Trophoblast cell (in vitro differentiated cells and primary cell): Measurements from ENCODE around the gene CD19.

Source experiments
- DNase-seq, 2 donors: peaks; one replicate each; pipeline ENCODE4 v3.0.0-alpha.2; 2016
- H2AFZ ChIP-seq: 2 replicates; pipeline ENCODE4 v1.6.1; 2013; ENCODE audit warnings: low read length, moderate library complexity, mild to moderate bottlenecking; ENCODE audit not compliant: insufficient read depth, poor library complexity
- H2AK5ac ChIP-seq: 2 replicates; pipeline ENCODE4 v1.6.1; 2013; ENCODE audit warnings: mild to moderate bottlenecking, low read length
- H2BK120ac ChIP-seq: 2 replicates; pipeline ENCODE4 v1.6.1; 2013; ENCODE audit warnings: low read length, mild to moderate bottlenecking, moderate library complexity; ENCODE audit not compliant: insufficient read depth, poor library complexity
- H2BK12ac ChIP-seq: 2 replicates; pipeline ENCODE4 v1.6.1; 2013; ENCODE audit warnings: mild to moderate bottlenecking, low read length, moderate library complexity
- H2BK5ac ChIP-seq: 2 replicates; pipeline ENCODE4 v1.6.1; 2013; ENCODE audit warnings: low read length, low read depth, moderate library complexity, mild to moderate bottlenecking; ENCODE audit not compliant: poor library complexity
- H3K14ac ChIP-seq: 2 replicates; pipeline ENCODE4 v1.6.1; 2013; ENCODE audit warnings: mild to moderate bottlenecking, low read length
- H3K18ac ChIP-seq: 2 replicates; pipeline ENCODE4 v1.6.1; 2013; ENCODE audit warnings: mild to moderate bottlenecking, low read length
- H3K23ac ChIP-seq: 2 replicates; pipeline ENCODE4 v1.6.1; 2013; ENCODE audit warnings: low read length
- H3K27ac ChIP-seq: 2 replicates; pipeline ENCODE4 v1.5.1; 2013; ENCODE audit warnings: low read depth, mild to moderate bottlenecking, inconsistent platforms, low read length, moderate library complexity
- H3K27me3 ChIP-seq: 2 replicates; pipeline ENCODE4 v1.6.1; 2013; ENCODE audit warnings: inconsistent platforms, mild to moderate bottlenecking, low read length, moderate library complexity; ENCODE audit not compliant: insufficient read depth
- H3K36me3 ChIP-seq, 2 experiments: 1 replicate in 1 of 2; 2 replicates in 1 of 2; pipeline ENCODE4 v1.6.1; 2013; ENCODE audit warnings: low read length in 2 of 2, mild to moderate bottlenecking in 2 of 2, moderate library complexity in 1 of 2; ENCODE audit not compliant: insufficient read depth in 2 of 2, control insufficient read depth in 1 of 2
- H3K4ac ChIP-seq: 2 replicates; pipeline ENCODE4 v1.6.1; 2013; ENCODE audit warnings: low read depth, mild to moderate bottlenecking, low read length, moderate library complexity
- H3K4me1 ChIP-seq, 2 experiments: 1 replicate in 1 of 2; 2 replicates in 1 of 2; pipeline ENCODE4 v1.6.1; 2013; ENCODE audit warnings: low read length in 2 of 2, mild to moderate bottlenecking in 2 of 2, moderate library complexity in 1 of 2; ENCODE audit not compliant: insufficient read depth in 2 of 2, control insufficient read depth in 1 of 2
- H3K4me2 ChIP-seq: 2 replicates; pipeline ENCODE4 v1.6.1; 2013; ENCODE audit warnings: inconsistent platforms, mild to moderate bottlenecking, low read length, moderate library complexity
- H3K4me3 ChIP-seq: 2 replicates; pipeline ENCODE4 v1.5.1; 2013; ENCODE audit warnings: mild to moderate bottlenecking, low read depth, low read length, inconsistent platforms
- H3K79me1 ChIP-seq: one replicate; pipeline ENCODE4 v1.6.1; 2013; ENCODE audit warnings: low read length
- H3K79me2 ChIP-seq: 2 replicates; pipeline ENCODE4 v1.6.1; 2013; ENCODE audit warnings: low read length, mild to moderate bottlenecking; ENCODE audit not compliant: control insufficient read depth, insufficient read depth, poor library complexity
- H3K9ac ChIP-seq: 2 replicates; pipeline ENCODE4 v1.6.1; 2013; ENCODE audit warnings: mild to moderate bottlenecking, low read length
- H3K9me3 ChIP-seq: 2 replicates; pipeline ENCODE4 v1.6.1; 2013; ENCODE audit warnings: low read depth, mild to moderate bottlenecking, control low read depth, inconsistent platforms, low read length; ENCODE audit not compliant: insufficient read depth
- H4K12ac ChIP-seq: 2 replicates; pipeline ENCODE4 v1.6.1; 2013; ENCODE audit warnings: low read depth, mild to moderate bottlenecking, low read length, moderate library complexity
- H4K8ac ChIP-seq: 2 replicates; pipeline ENCODE4 v1.6.1; 2013; ENCODE audit warnings: low read depth, mild to moderate bottlenecking, low read length, moderate library complexity
- H4K91ac ChIP-seq: one replicate; pipeline ENCODE4 v1.6.1; 2013; ENCODE audit warnings: low read depth, mild to moderate bottlenecking, low read length, moderate library complexity
- WGBS: extraction: QIAGEN DNeasy Blood & Tissue Kit; methylation state at CpG from one replicate; pipeline ENCODE4 v1.1.7; 2013; ENCODE audit warnings: missing lambda C conversion rate; ENCODE audit not compliant: insufficient read length, insufficient coverage; ENCODE audit errors: extremely low coverage; 5-methylcytosine and 5-hydroxymethylcytosine counted together

CD19 gene

GRCh38 chr16:28932339-28933141, 769 bp downstream of the CD19 start:
- Histone ChIP-seq H2BK5ac (no peak overlapping the region), H3K9ac (no peak overlapping the region), H2BK120ac (no peak overlapping the region), H3K4ac (no peak overlapping the region), H3K14ac (no peak overlapping the region), H4K8ac (no peak overlapping the region), H3K79me1 (no peaks in the 10 kb centered on the region), H4K12ac (no peak overlapping the region), H3K4me2 (no peak overlapping the region), H2AK5ac (peak overlapping the region; percentile 18), H3K18ac (no peak overlapping the region), H3K23ac (no peak overlapping the region), H3K27ac (no peak overlapping the region), H3K27me3 (no peaks in the 10 kb centered on the region), H3K36me3 (no peaks in the 10 kb centered on the region), H2AFZ (no peak overlapping the region), H3K4me3 (no peak overlapping the region), H3K9me3 (peaks cover 1% of the 10 kb centered on the region), H3K79me2 (no peaks in the 10 kb centered on the region), H4K91ac (no peak overlapping the region), H2BK12ac (no peak overlapping the region), H3K4me1 (peaks cover 3 to 6% of the 10 kb centered on the region in 2 experiments)
- no peak for DNase-seq
- no CpG with 5 or more reads among the region's 20 CpGs for WGBS

DNA sequence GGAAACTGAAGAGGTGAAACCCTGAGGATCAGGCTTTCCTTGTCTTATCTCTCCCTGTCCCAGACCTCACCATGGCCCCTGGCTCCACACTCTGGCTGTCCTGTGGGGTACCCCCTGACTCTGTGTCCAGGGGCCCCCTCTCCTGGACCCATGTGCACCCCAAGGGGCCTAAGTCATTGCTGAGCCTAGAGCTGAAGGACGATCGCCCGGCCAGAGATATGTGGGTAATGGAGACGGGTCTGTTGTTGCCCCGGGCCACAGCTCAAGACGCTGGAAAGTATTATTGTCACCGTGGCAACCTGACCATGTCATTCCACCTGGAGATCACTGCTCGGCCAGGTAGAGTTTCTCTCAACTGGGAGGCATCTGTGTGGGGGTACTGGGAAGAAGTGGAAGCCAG, 1.4 kb downstream of the CD19 start:
- no peak overlapping the region for H2AK5ac ChIP-seq
- H3K14ac ChIP-seq: no peak overlapping the region
- H2AFZ ChIP-seq: no peak overlapping the region
- H3K27me3 ChIP-seq: no peaks in the 10 kb centered on the region
- H3K23ac ChIP-seq: no peak overlapping the region
- no peak overlapping the region for H2BK12ac ChIP-seq
- H2BK120ac ChIP-seq: no peak overlapping the region
- no peak overlapping the region for H4K12ac ChIP-seq
- no peak overlapping the region for H3K4ac ChIP-seq
- no peak overlapping the region for H3K4me3 ChIP-seq
- no peaks in the 10 kb centered on the region for H3K79me2 ChIP-seq
- H4K91ac ChIP-seq: no peak overlapping the region
- no peak overlapping the region for H2BK5ac ChIP-seq
- H3K79me1 ChIP-seq: no peaks in the 10 kb centered on the region
- H4K8ac ChIP-seq: no peak overlapping the region
- H3K4me1 ChIP-seq: peaks cover 3 to 6% of the 10 kb centered on the region in 2 experiments
- peak; percentile 29 to 71 for DNase-seq
- H3K36me3 ChIP-seq: no peaks in the 10 kb centered on the region
- no peak overlapping the region for H3K9ac ChIP-seq
- no peak overlapping the region for H3K27ac ChIP-seq
- H3K18ac ChIP-seq: no peak overlapping the region
- WGBS: no CpG with 5 or more reads among the region's 8 CpGs
- H3K4me2 ChIP-seq: no peak overlapping the region
- peaks cover 1% of the 10 kb centered on the region for H3K9me3 ChIP-seq

DNA sequence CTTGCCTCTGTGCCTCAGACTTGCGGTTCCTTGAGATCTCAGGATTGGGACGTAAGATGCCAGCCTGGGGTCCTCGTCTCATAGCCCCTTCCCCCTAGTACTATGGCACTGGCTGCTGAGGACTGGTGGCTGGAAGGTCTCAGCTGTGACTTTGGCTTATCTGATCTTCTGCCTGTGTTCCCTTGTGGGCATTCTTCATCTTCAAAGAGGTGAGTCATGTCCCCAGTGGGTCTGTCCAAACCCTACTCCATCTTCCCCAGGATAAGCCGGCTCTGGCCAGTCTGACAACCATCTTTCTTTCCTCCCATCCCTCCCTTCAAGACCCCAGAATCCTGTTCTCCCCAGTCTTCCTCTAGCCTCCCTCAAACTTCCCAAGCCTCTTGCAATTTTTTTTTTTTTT, 3.6 kb downstream of the CD19 start:
- WGBS: no CpG with 5 or more reads among the region's 4 CpGs
- Histone ChIP-seq H3K79me2 (no peaks in the 10 kb centered on the region), H3K14ac (no peak overlapping the region), H2BK120ac (no peak overlapping the region), H3K36me3 (no peaks in the 10 kb centered on the region), H3K4ac (no peak overlapping the region), H2BK5ac (no peak overlapping the region), H3K9me3 (peaks cover 1% of the 10 kb centered on the region), H2AK5ac (no peak overlapping the region), H3K9ac (no peak overlapping the region), H3K23ac (no peak overlapping the region), H4K91ac (no peak overlapping the region), H2BK12ac (no peak overlapping the region), H3K27me3 (no peaks in the 10 kb centered on the region), H2AFZ (no peak overlapping the region), H3K4me2 (no peak overlapping the region), H3K18ac (no peak overlapping the region), H3K4me3 (no peak overlapping the region), H3K27ac (no peak overlapping the region), H3K4me1 (peaks cover 3 to 6% of the 10 kb centered on the region in 2 experiments), H3K79me1 (no peaks in the 10 kb centered on the region), H4K12ac (no peak overlapping the region), H4K8ac (no peak overlapping the region)
- DNase-seq: no peak

GRCh38 chr16:28935924-28936783, 4.4 kb downstream of the CD19 start:
- no peak overlapping the region for H2BK120ac ChIP-seq
- no peak overlapping the region for H3K9ac ChIP-seq
- no peaks in the 10 kb centered on the region for H3K79me1 ChIP-seq
- no peak overlapping the region for H4K12ac ChIP-seq
- H3K18ac ChIP-seq: no peak overlapping the region
- peaks cover 1% of the 10 kb centered on the region for H3K9me3 ChIP-seq
- no peaks in the 10 kb centered on the region for H3K79me2 ChIP-seq
- H3K14ac ChIP-seq: no peak overlapping the region
- peak; percentile 85 to 91 for DNase-seq
- no peak overlapping the region for H3K27ac ChIP-seq
- H2BK12ac ChIP-seq: no peak overlapping the region
- H3K4me2 ChIP-seq: no peak overlapping the region
- H4K8ac ChIP-seq: no peak overlapping the region
- peak overlapping the region; percentile 44 for H2AK5ac ChIP-seq
- no peak overlapping the region for H3K4me3 ChIP-seq
- no peak overlapping the region for H4K91ac ChIP-seq
- H3K36me3 ChIP-seq: no peaks in the 10 kb centered on the region
- no peak overlapping the region for H3K4ac ChIP-seq
- no peak overlapping the region for H3K23ac ChIP-seq
- no CpG with 5 or more reads among the region's 36 CpGs for WGBS
- H2BK5ac ChIP-seq: no peak overlapping the region
- H3K27me3 ChIP-seq: no peaks in the 10 kb centered on the region
- peaks cover 3 to 6% of the 10 kb centered on the region in 2 experiments for H3K4me1 ChIP-seq
- no peak overlapping the region for H2AFZ ChIP-seq
